HL-60 (cell line): ENCODE data around the gene MACROD2.

ENCODE experiments used
- DNase-seq, 2 experiments: peaks; one replicate each; pipeline ENCODE4 v3.0.0-alpha.2; 2010 to 2020; ENCODE audit warnings: low read depth in 1 of 2, low spot score in 1 of 2
- H3K27ac ChIP-seq: fragments of 250-450 bp; sonication (Bioruptor Pico); replicated peaks from 2 replicates; pipeline ENCODE4 v1.5.1; 2020; ENCODE audit warnings: mild to moderate bottlenecking, moderate library complexity
- H3K27me3 ChIP-seq: fragments of 250-450 bp; sonication (Bioruptor Pico); 2 replicates; pipeline ENCODE4 v1.5.1; 2021; ENCODE audit warnings: mild to moderate bottlenecking, moderate library complexity; ENCODE audit not compliant: insufficient read depth, poor library complexity, severe bottlenecking
- H3K4me3 ChIP-seq: replicated peaks from 2 replicates; pipeline ENCODE4 v1.5.1; 2011; ENCODE audit warnings: mild to moderate bottlenecking, control low read depth, low read length; ENCODE audit not compliant: insufficient read depth
- CTCF ChIP-seq: IDR thresholded peaks from one replicate; pipeline ENCODE4 v1.5.1; 2011; ENCODE audit warnings: low read length, control low read depth, inconsistent platforms; ENCODE audit not compliant: insufficient read depth
- GABPA ChIP-seq: IDR thresholded peaks from 2 replicates; pipeline ENCODE4 v1.6.1; 2012; ENCODE audit warnings: low read depth
- POLR2AphosphoS5 ChIP-seq: IDR thresholded peaks from 2 replicates; pipeline ENCODE4 v1.6.1; 2012; ENCODE audit warnings: low read depth
- REST ChIP-seq: IDR thresholded peaks from 2 replicates; pipeline ENCODE4 v1.6.1; 2012; ENCODE audit warnings: low read depth; ENCODE audit not compliant: insufficient replicate concordance
- SPI1 ChIP-seq: IDR thresholded peaks from 2 replicates; pipeline ENCODE4 v1.6.1; 2012; ENCODE audit warnings: low read depth, mild to moderate bottlenecking, borderline replicate concordance

Gene MACROD2

GRCh38 chr20:15567219-15567618 lies 1571.9 kb downstream of the MACROD2 start:
- no peak for TF ChIP-seq POLR2AphosphoS5
- no peak for TF ChIP-seq SPI1
- no peak for TF ChIP-seq GABPA
- Histone ChIP-seq H3K27ac (no peak overlapping the region), H3K4me3 (no peak overlapping the region), H3K27me3 (no peaks in the 10 kb centered on the region)
- DNase-seq, result no peak

- no peak for TF ChIP-seq REST
- no peak for TF ChIP-seq POLR2AphosphoS5
- TF ChIP-seq GABPA, result no peak
- no peak for TF ChIP-seq CTCF
- no peak for TF ChIP-seq SPI1
- DNase-seq, result no peak
- Histone ChIP-seq H3K27me3 (no peaks in the 10 kb centered on the region), H3K4me3 (no peak overlapping the region), H3K27ac (no peak overlapping the region)
These were observed 1574.8 kb downstream of the MACROD2 start for GRCh38 chr20:15570156-15570555.

- TF ChIP-seq SPI1 (no peak), CTCF (no peak), REST (no peak), GABPA (no peak), POLR2AphosphoS5 (no peak)
- Histone ChIP-seq H3K27ac (no peak overlapping the region), H3K27me3 (no peaks in the 10 kb centered on the region), H3K4me3 (no peak overlapping the region)
- DNase-seq, result no peak
These were observed 1575.7 kb downstream of the MACROD2 start for GRCh38 chr20:15571056-15571455.

- H3K27me3 ChIP-seq, result no peaks in the 10 kb centered on the region
- no peak overlapping the region for H3K4me3 ChIP-seq
- no peak overlapping the region for H3K27ac ChIP-seq
- DNase-seq, result no peak
- no peak for TF ChIP-seq REST
- no peak for TF ChIP-seq GABPA
- TF ChIP-seq POLR2AphosphoS5, result no peak
- no peak for TF ChIP-seq CTCF
- TF ChIP-seq SPI1, result no peak
These were observed 1579.9 kb downstream of the MACROD2 start for GRCh38 chr20:15575255-15575654.
